Mucosa of rectum (tissue), 2 donors: Measurements from ENCODE around the gene CYTH1.
"Not testable (repeated sequence)": the region's sequence is repeated elsewhere in the genome, so short reads cannot be mapped to it uniquely, and the experiment has no call there.

Experiments used
- H3K27ac ChIP-seq, 2 donors: one replicate each; pipeline ENCODE4 v1.7.0; 2013; ENCODE audit warnings: inconsistent platforms in 2 of 2, low read depth in 2 of 2, low read length in 2 of 2
- H3K27me3 ChIP-seq, 2 donors: one replicate each; pipeline ENCODE4 v1.7.0; 2013; ENCODE audit warnings: low read length in 2 of 2; ENCODE audit not compliant: control insufficient read depth in 2 of 2, insufficient read depth in 2 of 2
- H3K36me3 ChIP-seq, 2 donors: one replicate each; pipeline ENCODE4 v1.7.0; 2013; ENCODE audit warnings: low read length in 2 of 2; ENCODE audit not compliant: control insufficient read depth in 2 of 2, insufficient read depth in 2 of 2
- H3K4me1 ChIP-seq, 2 donors: one replicate each; pipeline ENCODE4 v1.7.0; 2013; ENCODE audit warnings: low read length in 2 of 2, mild to moderate bottlenecking in 1 of 2; ENCODE audit not compliant: control insufficient read depth in 2 of 2, insufficient read depth in 2 of 2
- H3K4me3 ChIP-seq, 2 donors: one replicate each; pipeline ENCODE4 v1.7.0; 2013; ENCODE audit warnings: low read length in 2 of 2
- H3K9ac ChIP-seq, 2 donors: one replicate each; pipeline ENCODE4 v1.7.0; 2013; ENCODE audit warnings: low read length in 2 of 2, low read depth in 1 of 2, mild to moderate bottlenecking in 1 of 2
- H3K9me3 ChIP-seq, 2 donors: one replicate each; pipeline ENCODE4 v1.7.0; 2013; ENCODE audit warnings: low read length in 2 of 2; ENCODE audit not compliant: control insufficient read depth in 2 of 2
- donor health status: healthy.
- donor health status: Normal muscosa, but diverticular disease.

The CYTH1 gene

DNA sequence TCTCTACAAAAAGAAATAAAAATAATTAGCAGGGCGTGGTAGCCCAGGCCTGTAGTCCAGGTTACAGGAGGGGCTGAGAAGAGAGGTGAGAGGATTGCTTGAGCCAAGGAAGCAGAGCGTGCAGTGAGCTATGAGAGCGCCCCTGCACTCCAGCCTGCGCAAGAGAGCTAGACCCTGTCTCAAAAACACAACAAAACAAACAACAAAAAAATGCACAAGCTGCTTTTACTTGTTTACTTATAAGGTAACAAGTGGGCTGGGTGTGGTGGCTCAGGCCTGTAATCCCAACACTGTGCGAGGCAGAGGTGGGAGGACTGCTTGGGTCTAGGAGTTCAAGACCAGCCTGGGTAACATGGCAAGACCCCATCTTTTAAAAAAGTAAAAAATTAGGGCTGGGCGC is 1.7 kb downstream of the CYTH1 start:
- H3K9ac ChIP-seq, result peak overlapping the region; percentile 60 to 62
- H3K4me1 ChIP-seq, result peaks cover 14 to 16% of the 10 kb centered on the region in 2 donors

DNA sequence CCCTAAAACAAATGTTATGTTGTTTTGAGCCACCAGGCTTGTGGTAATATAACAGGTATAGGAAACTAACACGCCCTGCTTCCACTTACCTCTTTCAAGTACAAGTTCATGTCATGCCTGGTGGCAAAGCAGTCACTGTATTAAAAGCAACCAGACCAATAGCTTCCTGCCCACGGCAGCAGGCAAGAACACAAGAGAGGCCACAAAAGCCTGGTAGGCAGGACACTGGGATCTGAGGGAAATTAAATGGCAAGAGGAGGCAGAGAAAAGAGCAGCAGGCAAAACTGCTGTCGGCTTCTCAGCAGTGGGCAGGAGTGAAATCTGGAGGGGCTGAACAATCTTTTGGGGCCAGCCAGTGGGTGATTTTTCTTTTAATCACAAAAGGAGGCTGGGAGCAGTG is 2.2 kb downstream of the CYTH1 start:
- Histone ChIP-seq H3K36me3 (no peaks in the 10 kb centered on the region), H3K9me3 (no peaks in the 10 kb centered on the region), H3K27ac (peak overlapping the region; percentile 73 to 78), H3K4me1 (peaks cover 14 to 16% of the 10 kb centered on the region in 2 donors), H3K27me3 (no peaks in the 10 kb centered on the region), H3K9ac (peak overlapping the region; percentile 60 to 62), H3K4me3 (peak overlapping the region; percentile 23 to 35)

More for the DNA sequence above, 1.7 kb downstream of the CYTH1 start:
- Histone ChIP-seq H3K27me3 (no peaks in the 10 kb centered on the region), H3K4me3 (peak overlapping the region in 1 of 2 donors; percentile 23), H3K27ac (peak overlapping the region; percentile 73 to 78), H3K36me3 (no peaks in the 10 kb centered on the region), H3K9me3 (no peaks in the 10 kb centered on the region)

GRCh38 chr17:78779286-78779651 is 2.8 kb downstream of the CYTH1 start:
- peak overlapping the region; percentile 60 to 62 for H3K9ac ChIP-seq
- peak overlapping the region; percentile 23 to 35 for H3K4me3 ChIP-seq
- H3K9me3 ChIP-seq, H3K27me3 ChIP-seq, H3K36me3 ChIP-seq: not testable (repeated sequence)
- H3K27ac ChIP-seq, result peak overlapping the region; percentile 73 to 78
- peaks cover 14 to 16% of the 10 kb centered on the region in 2 donors for H3K4me1 ChIP-seq

- Histone ChIP-seq H3K27me3 (no peaks in the 10 kb centered on the region), H3K9ac (no peak overlapping the region), H3K4me3 (no peak overlapping the region), H3K9me3 (no peaks in the 10 kb centered on the region), H3K27ac (no peak overlapping the region), H3K4me1 (peaks cover 11 to 16% of the 10 kb centered on the region in 2 donors), H3K36me3 (no peaks in the 10 kb centered on the region)
These were observed 4.2 kb downstream of the CYTH1 start for GRCh38 chr17:78777881-78778280.

DNA sequence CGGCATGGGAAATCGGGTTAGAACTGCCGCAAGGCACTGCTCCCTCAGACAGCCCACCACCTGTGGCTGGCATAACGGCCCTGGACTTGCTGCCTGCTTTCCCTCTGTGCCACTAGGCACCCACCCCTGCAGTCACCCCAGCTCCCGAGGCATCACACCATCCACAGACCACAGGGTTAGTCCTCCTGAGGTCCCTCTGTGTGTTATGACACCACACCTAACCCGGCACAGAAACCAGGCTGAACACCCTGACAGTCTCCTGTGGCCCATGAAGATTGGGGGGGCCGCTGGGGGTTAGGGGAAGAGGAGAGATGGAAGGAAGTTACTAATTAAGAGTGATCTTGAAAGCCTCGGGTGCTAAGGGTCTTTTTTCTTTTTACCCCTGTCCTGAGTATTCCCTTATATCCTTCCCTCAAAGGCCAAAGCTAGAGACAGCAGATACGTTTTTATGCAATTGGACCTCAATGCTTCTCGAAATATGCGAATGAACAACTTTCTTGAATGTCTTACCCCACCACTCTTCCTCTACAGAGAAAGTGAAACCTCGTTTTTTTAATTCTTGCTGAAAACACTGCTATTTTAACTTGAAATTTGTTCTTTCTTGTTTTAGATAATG is 7.0 kb downstream of the CYTH1 start:
- peak overlapping the region; percentile 75 to 82 for H3K27ac ChIP-seq
- H3K36me3 ChIP-seq, result no peaks in the 10 kb centered on the region
- peak overlapping the region; percentile 45 to 57 for H3K9ac ChIP-seq
- H3K27me3 ChIP-seq, result no peaks in the 10 kb centered on the region
- peak overlapping the region; percentile 43 to 51 for H3K4me3 ChIP-seq
- H3K9me3 ChIP-seq, result no peaks in the 10 kb centered on the region
- peaks cover 6 to 7% of the 10 kb centered on the region in 2 donors for H3K4me1 ChIP-seq

DNA sequence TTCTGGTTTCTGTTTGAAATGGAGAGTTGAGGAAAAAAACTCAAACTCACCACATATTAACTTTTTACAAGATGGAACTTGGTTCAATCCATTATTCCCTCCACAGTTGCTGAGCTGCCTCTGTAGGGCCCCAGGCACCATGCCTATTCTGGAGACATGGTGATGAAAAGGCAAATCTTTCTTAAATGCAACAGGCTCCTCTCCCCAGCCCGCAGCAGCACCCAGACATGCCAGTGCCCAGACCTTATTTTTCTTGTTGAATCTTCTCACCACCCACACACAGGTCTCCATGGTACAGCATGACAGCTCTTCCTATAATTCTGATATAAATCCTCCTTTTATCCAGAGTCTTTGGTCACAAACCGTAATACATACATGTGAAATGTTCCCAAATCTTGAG is 7.6 kb downstream of the CYTH1 start:
- H3K4me3 ChIP-seq, result peak overlapping the region in 1 of 2 donors; percentile 51
- no peaks in the 10 kb centered on the region for H3K27me3 ChIP-seq
- H3K27ac ChIP-seq, result peak overlapping the region; percentile 75 to 82
- H3K9me3 ChIP-seq, result no peaks in the 10 kb centered on the region
- no peaks in the 10 kb centered on the region for H3K36me3 ChIP-seq
- H3K4me1 ChIP-seq, result peaks cover under 1 to 1% of the 10 kb centered on the region in 2 donors
- peak overlapping the region; percentile 45 to 57 for H3K9ac ChIP-seq

- no peaks in the 10 kb centered on the region for H3K36me3 ChIP-seq
- no peaks in the 10 kb centered on the region for H3K9me3 ChIP-seq
- no peak overlapping the region for H3K4me3 ChIP-seq
- peak overlapping the region in 1 of 2 donors; percentile 6 for H3K27ac ChIP-seq
- H3K27me3 ChIP-seq, result no peaks in the 10 kb centered on the region
- H3K4me1 ChIP-seq, result peaks cover 0 to 4% of the 10 kb centered on the region in 2 donors
- H3K9ac ChIP-seq, result no peak overlapping the region
These were observed 10.2 kb downstream of the CYTH1 start for GRCh38 chr17:78771758-78772382.

DNA sequence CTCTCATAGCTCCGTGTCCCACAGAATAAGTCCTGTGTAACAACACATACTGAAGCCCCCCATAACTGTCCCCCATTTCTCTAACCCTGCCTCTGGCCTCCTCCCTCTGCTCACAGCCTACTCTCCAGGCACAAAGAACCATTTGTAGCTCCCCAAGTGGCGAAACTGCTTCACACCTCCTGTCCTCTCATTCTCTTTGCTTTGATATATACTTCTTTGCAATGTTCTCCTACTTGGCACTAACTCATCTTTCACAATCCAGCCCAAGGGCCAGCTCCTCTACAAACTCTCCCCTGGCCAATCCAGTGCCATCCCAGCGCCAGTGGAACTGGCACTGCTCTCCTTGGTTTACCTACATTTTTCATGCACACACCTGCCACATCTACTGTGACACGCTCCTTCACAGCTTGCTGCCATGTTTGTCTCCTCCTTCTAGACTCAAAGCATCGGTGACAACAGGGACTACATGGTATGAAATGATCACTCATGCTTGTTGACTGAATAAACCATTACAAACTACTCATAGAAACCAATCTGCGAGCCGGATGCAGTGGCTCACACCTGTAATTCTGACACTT is 12.8 kb downstream of the CYTH1 start:
- H3K9me3 ChIP-seq, result no peaks in the 10 kb centered on the region
- peaks cover 4% of the 10 kb centered on the region in 2 donors for H3K4me1 ChIP-seq
- no peaks in the 10 kb centered on the region for H3K36me3 ChIP-seq
- no peak overlapping the region for H3K9ac ChIP-seq
- no peak overlapping the region for H3K27ac ChIP-seq
- no peaks in the 10 kb centered on the region for H3K27me3 ChIP-seq
- H3K4me3 ChIP-seq, result no peak overlapping the region

GRCh38 chr17:78767806-78768205 is 14.3 kb downstream of the CYTH1 start:
- Histone ChIP-seq H3K9ac (no peak overlapping the region), H3K4me1 (peaks cover 4% of the 10 kb centered on the region in 2 donors), H3K4me3 (no peak overlapping the region), H3K27ac (no peak overlapping the region), H3K27me3 (no peaks in the 10 kb centered on the region), H3K36me3 (no peaks in the 10 kb centered on the region), H3K9me3 (no peaks in the 10 kb centered on the region)

DNA sequence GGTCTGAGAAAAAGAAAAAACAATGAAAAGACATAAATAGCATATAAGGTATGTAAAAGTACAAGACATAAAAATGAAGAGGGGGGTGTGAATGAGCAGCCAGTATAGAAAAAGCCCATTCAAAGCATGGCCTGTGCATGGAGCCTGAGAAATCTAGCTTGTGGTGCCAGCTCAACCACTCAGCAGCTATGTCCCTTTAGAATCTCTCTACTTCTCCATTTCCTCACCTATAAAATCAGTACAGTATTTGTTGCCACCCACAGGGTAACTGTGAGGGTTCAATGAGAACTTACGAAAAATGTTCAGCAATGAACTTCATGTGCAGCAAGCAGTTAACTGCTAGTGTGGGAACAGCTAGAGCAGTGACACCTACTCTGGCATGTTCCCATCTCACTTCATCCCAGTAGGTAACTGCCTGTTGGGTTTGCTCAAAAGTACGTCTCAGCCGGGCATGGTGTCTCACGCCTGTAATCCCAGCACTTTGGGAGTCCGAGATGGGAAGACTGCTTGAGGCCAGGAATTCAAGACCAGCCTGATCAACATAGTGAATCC is 15.3 kb downstream of the CYTH1 start:
- H3K4me1 ChIP-seq, result peaks cover 4 to 10% of the 10 kb centered on the region in 2 donors
- H3K27ac ChIP-seq, result no peak overlapping the region
- no peak overlapping the region for H3K4me3 ChIP-seq

More for the DNA sequence above, 15.3 kb downstream of the CYTH1 start:
- no peak overlapping the region for H3K9ac ChIP-seq
- H3K9me3 ChIP-seq, result no peaks in the 10 kb centered on the region
- H3K27me3 ChIP-seq, result no peaks in the 10 kb centered on the region
- H3K36me3 ChIP-seq, result no peaks in the 10 kb centered on the region
